ENCODE data around the gene SLC35F6.
A peak's percentile ranks its signal among the peaks of the same experiment; 100 is the strongest.

The SLC35F6 gene

GRCh38 chr2:26770986-26771586 lies 7.0 kb downstream of the SLC35F6 start:
- in situ Hi-C loops (cut with MboI; ENCODE audit: low sequenced_read_pairs), result no loop called here
- Histone ChIP-seq H3K9me3 (no peaks in the 10 kb centered on the region), H3K36me3 (replicated peaks) (peaks cover 9% of the 10 kb centered on the region), H3K4me1 (peaks cover 3% of the 10 kb centered on the region; the same call in 1 of the 2 replicates), H3K27me3 (ENCODE audit: low read depth) (no peaks in the 10 kb centered on the region), H3K4me3 (no peak overlapping the region)
- peak in 1 of 2 experiments; percentile 45 for DNase-seq (ENCODE audit: low spot score in 2 of 2)

- Histone ChIP-seq H3K36me3 (replicated peaks) (peaks cover 16% of the 10 kb centered on the region), H3K4me1 (no peaks in the 10 kb centered on the region), H3K27me3 (ENCODE audit: low read depth) (no peaks in the 10 kb centered on the region), H3K4me3 (no peak overlapping the region), H3K9me3 (no peaks in the 10 kb centered on the region)
- DNase-seq (ENCODE audit: low spot score in 2 of 2), result no peak
- in situ Hi-C loops (cut with MboI; ENCODE audit: low sequenced_read_pairs), result no loop called here
Measured at GRCh38 chr2:26772064-26773001, 8.2 kb downstream of the SLC35F6 start.

- H3K4me1 ChIP-seq, result no peaks in the 10 kb centered on the region
- in situ Hi-C loops (cut with MboI; ENCODE audit: low sequenced_read_pairs), result no loop called here
- H3K36me3 ChIP-seq (replicated peaks), result peaks cover 30% of the 10 kb centered on the region
- no peak for DNase-seq (ENCODE audit: low spot score in 2 of 2)
- no peak overlapping the region for H3K4me3 ChIP-seq
- no peaks in the 10 kb centered on the region for H3K27me3 ChIP-seq (ENCODE audit: low read depth)
- H3K9me3 ChIP-seq, result no peaks in the 10 kb centered on the region
Measured at GRCh38 chr2:26776195-26776800, 12.2 kb downstream of the SLC35F6 start.

- in situ Hi-C loops (cut with MboI; ENCODE audit: low sequenced_read_pairs), result no loop called here
- Histone ChIP-seq H3K9me3 (no peaks in the 10 kb centered on the region), H3K4me3 (no peak overlapping the region), H3K36me3 (replicated peaks) (peaks cover 33% of the 10 kb centered on the region), H3K4me1 (no peaks in the 10 kb centered on the region), H3K27me3 (ENCODE audit: low read depth) (no peaks in the 10 kb centered on the region)
- no peak for DNase-seq (ENCODE audit: low spot score in 2 of 2)
Measured at GRCh38 chr2:26778098-26778497, 14.0 kb downstream of the SLC35F6 start.

GRCh38 chr2:26778507-26778906 lies 14.4 kb downstream of the SLC35F6 start:
- in situ Hi-C loops (cut with MboI; ENCODE audit: low sequenced_read_pairs), result no loop called here
- no peaks in the 10 kb centered on the region for H3K27me3 ChIP-seq (ENCODE audit: low read depth)

GRCh38 chr2:26780203-26780760 lies 16.2 kb downstream of the SLC35F6 start:
- no peak for DNase-seq (ENCODE audit: low spot score in 2 of 2)
- in situ Hi-C loops (cut with MboI; ENCODE audit: low sequenced_read_pairs), result no loop called here
- H3K4me1 ChIP-seq, result peaks cover under 1% of the 10 kb centered on the region
- H3K4me3 ChIP-seq, result no peak overlapping the region
- peaks cover 32% of the 10 kb centered on the region for H3K36me3 ChIP-seq (replicated peaks)
- peaks cover 3% of the 10 kb centered on the region; the same call in 1 of the 2 replicates for H3K9me3 ChIP-seq
- no peaks in the 10 kb centered on the region for H3K27me3 ChIP-seq (ENCODE audit: low read depth)

More at GRCh38 chr2:26778507-26778906, 14.4 kb downstream of the SLC35F6 start:
- H3K4me3 ChIP-seq, result no peak overlapping the region
- H3K9me3 ChIP-seq, result no peaks in the 10 kb centered on the region
- H3K4me1 ChIP-seq, result no peaks in the 10 kb centered on the region
- H3K36me3 ChIP-seq (replicated peaks), result peaks cover 33% of the 10 kb centered on the region
- no peak for DNase-seq (ENCODE audit: low spot score in 2 of 2)

- H3K4me1 ChIP-seq, result peaks cover 4% of the 10 kb centered on the region
- peaks cover 27% of the 10 kb centered on the region for H3K36me3 ChIP-seq (replicated peaks)
- peaks cover 6% of the 10 kb centered on the region; the same call in 1 of the 2 replicates for H3K9me3 ChIP-seq
- in situ Hi-C loops (cut with MboI; ENCODE audit: low sequenced_read_pairs), result no loop called here
- no peaks in the 10 kb centered on the region for H3K27me3 ChIP-seq (ENCODE audit: low read depth)
- no peak for DNase-seq (ENCODE audit: low spot score in 2 of 2)
- H3K4me3 ChIP-seq, result no peak overlapping the region
Measured at GRCh38 chr2:26782876-26783704, 19.0 kb downstream of the SLC35F6 start.

GRCh38 chr2:26784570-26785234 lies 20.6 kb downstream of the SLC35F6 start:
- in situ Hi-C loops (cut with MboI; ENCODE audit: low sequenced_read_pairs), result no loop called here
- Histone ChIP-seq H3K9me3 (peaks cover 10% of the 10 kb centered on the region), H3K4me3 (no peak overlapping the region), H3K36me3 (replicated peaks) (peaks cover 36% of the 10 kb centered on the region), H3K4me1 (peaks cover 4% of the 10 kb centered on the region), H3K27me3 (ENCODE audit: low read depth) (no peaks in the 10 kb centered on the region)
- no peak for DNase-seq (ENCODE audit: low spot score in 2 of 2)

GRCh38 chr2:26785431-26786206 lies 21.5 kb downstream of the SLC35F6 start, which contains the start of gene CENPA:
Gene CENPA (plus strand): TSS chr2:26786056. CDS start chr2:26786197, 141 bp downstream.
- H3K4me1 ChIP-seq, result peaks cover 4% of the 10 kb centered on the region
- no peaks in the 10 kb centered on the region for H3K27me3 ChIP-seq (ENCODE audit: low read depth)
- peaks cover 31% of the 10 kb centered on the region for H3K36me3 ChIP-seq (replicated peaks)
- H3K9me3 ChIP-seq, result peaks cover 14% of the 10 kb centered on the region
- in situ Hi-C loops (cut with MboI; ENCODE audit: low sequenced_read_pairs), result no loop called here
- peak; percentile 98 for DNase-seq (ENCODE audit: low spot score in 2 of 2)
- peak within 1 kb of the TSS; percentile 80 for H3K4me3 ChIP-seq

GRCh38 chr2:26786207-26787028 lies 22.3 kb downstream of the SLC35F6 start:
- in situ Hi-C loops (cut with MboI; ENCODE audit: low sequenced_read_pairs), result no loop called here
- peaks cover 14% of the 10 kb centered on the region for H3K9me3 ChIP-seq
- H3K4me3 ChIP-seq, result peak overlapping the region; percentile 80
- H3K27me3 ChIP-seq (ENCODE audit: low read depth), result no peaks in the 10 kb centered on the region
- peaks cover 4% of the 10 kb centered on the region for H3K4me1 ChIP-seq
- peaks cover 37% of the 10 kb centered on the region for H3K36me3 ChIP-seq (replicated peaks)
- DNase-seq (ENCODE audit: low spot score in 2 of 2), result no peak

GRCh38 chr2:26792720-26793119 lies 28.6 kb downstream of the SLC35F6 start:
- Histone ChIP-seq H3K9me3 (peaks cover 8% of the 10 kb centered on the region; the same call in 1 of the 2 replicates), H3K36me3 (replicated peaks) (peaks cover 74% of the 10 kb centered on the region), H3K4me3 (no peak overlapping the region), H3K27me3 (ENCODE audit: low read depth) (no peaks in the 10 kb centered on the region), H3K4me1 (peaks cover 7% of the 10 kb centered on the region; the same call in 1 of the 2 replicates)
- in situ Hi-C loops (cut with MboI; ENCODE audit: low sequenced_read_pairs), result no loop called here
- no peak for DNase-seq (ENCODE audit: low spot score in 2 of 2)

Measured in HAP-1 (cell line).